Measurements from ENCODE around the gene CEBPE. TPM values are rescaled to one million over a fixed set of nuclear protein-coding genes. Genes with fewer than 3 reads are reported as not detected.

CEBPE gene
- total and polyA plus RNA-seq, 2 experiments from 2014 or later = not detected

DNA sequence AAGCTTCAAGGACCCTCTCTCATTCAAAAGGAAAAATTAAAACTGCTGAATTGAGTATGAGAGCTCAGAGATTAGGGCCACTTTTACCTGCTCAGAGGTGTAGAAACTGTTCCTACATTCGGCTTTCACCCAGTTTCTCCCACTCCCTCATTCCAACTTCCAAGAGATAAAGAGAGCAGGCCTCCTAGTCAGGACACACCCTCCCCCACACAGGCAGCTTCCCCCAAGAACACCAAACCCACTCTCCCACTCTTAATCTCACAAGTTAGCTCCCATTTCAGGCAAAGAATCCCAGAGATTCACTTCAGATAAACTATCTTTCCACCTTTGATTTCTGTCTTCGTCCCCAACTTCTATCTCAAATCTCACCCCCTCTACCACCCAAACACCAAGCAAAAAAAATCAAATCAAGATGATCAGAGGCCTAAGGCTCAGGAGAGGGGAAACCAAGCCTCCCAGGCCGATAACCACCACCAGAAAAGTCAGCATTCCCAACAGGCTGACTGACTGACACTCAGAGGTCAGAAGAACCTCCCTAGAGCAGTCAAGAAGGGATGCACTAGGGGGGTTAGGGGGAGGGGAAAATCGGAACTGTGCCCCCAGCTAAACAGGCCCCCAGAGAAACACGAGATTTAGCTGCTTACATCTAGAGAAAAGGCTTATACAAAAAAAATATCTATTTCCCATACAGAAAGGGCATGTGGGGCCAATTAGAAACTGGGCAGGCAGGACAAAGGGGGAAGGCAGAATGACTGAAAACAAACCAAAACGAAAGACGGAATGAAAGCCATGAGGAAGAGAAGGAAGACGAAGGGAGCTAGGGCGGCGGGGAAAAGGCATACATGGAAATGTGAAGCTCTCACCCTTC, 48.6 kb downstream of the CEBPE start:
- Histone ChIP-seq H3K27me3 (replicated peaks; ENCODE audit: insufficient read depth) (no peaks in the 10 kb centered on the region), H4K20me1 (ENCODE audit: insufficient read depth) (peaks cover 5% of the 10 kb centered on the region; the same call in 1 of the 2 replicates), H3K9ac (peak overlapping the region; percentile 95), H3K79me2 (ENCODE audit: insufficient read depth) (peaks cover 97% of the 10 kb centered on the region), H3K9me2 (ENCODE audit: insufficient read depth) (no peaks in the 10 kb centered on the region), H3F3A (ENCODE audit: insufficient read depth) (peaks cover 51% of the 10 kb centered on the region), H3K4me2 (ENCODE audit: unreplicated experiment) (peak overlapping the region; percentile 97), H3K4me1 (ENCODE audit: insufficient read depth) (peaks cover 21% of the 10 kb centered on the region), H3K4me3 (peak overlapping the region; percentile 97), H3K36me3 (ENCODE audit: low read depth) (peaks cover 33% of the 10 kb centered on the region), H3K27ac (peak overlapping the region; percentile 71), H3K9me3 (ENCODE audit: low read depth) (no peaks in the 10 kb centered on the region), H2AFZ (no peak overlapping the region)
- in situ Hi-C loops (cut with MboI) = no loop called here
- DNase-seq = peak; percentile 43
- WGBS, 2 experiments (ENCODE audit: low coverage in 1 of 2, low lambda C conversion rate in 2 of 2, missing lambda C conversion rate in 2 of 2) = 6 to 8% methylated on average over 10 of the region's 10 CpGs
- no peak for TF ChIP-seq EZH2 (IDR thresholded peaks at IDR 0.05; ENCODE audit: insufficient read depth, poor library complexity, severe bottlenecking)
- no peak for TF ChIP-seq EZH2phosphoT487 (IDR thresholded peaks at IDR 0.05; ENCODE audit: insufficient read depth, low read depth)

GRCh38 chr14:23069413-23069806, 49.6 kb downstream of the CEBPE start:
- Histone ChIP-seq H3K36me3 (ENCODE audit: low read depth) (peaks cover 36% of the 10 kb centered on the region), H3F3A (ENCODE audit: insufficient read depth) (peaks cover 59% of the 10 kb centered on the region), H4K20me1 (ENCODE audit: insufficient read depth) (peaks cover 5% of the 10 kb centered on the region; the same call in 1 of the 2 replicates), H3K4me3 (no peak overlapping the region), H3K9me3 (ENCODE audit: low read depth) (no peaks in the 10 kb centered on the region), H3K27ac (no peak overlapping the region), H2AFZ (no peak overlapping the region), H3K9ac (peak overlapping the region; percentile 24; the same call in 1 of the 2 replicates), H3K27me3 (replicated peaks; ENCODE audit: insufficient read depth) (no peaks in the 10 kb centered on the region), H3K79me2 (ENCODE audit: insufficient read depth) (peaks cover 97% of the 10 kb centered on the region), H3K4me2 (ENCODE audit: unreplicated experiment) (peak overlapping the region; percentile 26), H3K9me2 (ENCODE audit: insufficient read depth) (no peaks in the 10 kb centered on the region), H3K4me1 (ENCODE audit: insufficient read depth) (peaks cover 21% of the 10 kb centered on the region)
- in situ Hi-C loops (cut with MboI) = no loop called here
- no peak for DNase-seq
- TF ChIP-seq EZH2phosphoT487 (IDR thresholded peaks at IDR 0.05; ENCODE audit: insufficient read depth, low read depth) (no peak), EZH2 (IDR thresholded peaks at IDR 0.05; ENCODE audit: insufficient read depth, poor library complexity, severe bottlenecking) (no peak)
- WGBS, 2 experiments (ENCODE audit: low coverage in 1 of 2, low lambda C conversion rate in 2 of 2, missing lambda C conversion rate in 2 of 2) = 86 to 97% methylated on average over 4 of the region's 4 CpGs

DNA sequence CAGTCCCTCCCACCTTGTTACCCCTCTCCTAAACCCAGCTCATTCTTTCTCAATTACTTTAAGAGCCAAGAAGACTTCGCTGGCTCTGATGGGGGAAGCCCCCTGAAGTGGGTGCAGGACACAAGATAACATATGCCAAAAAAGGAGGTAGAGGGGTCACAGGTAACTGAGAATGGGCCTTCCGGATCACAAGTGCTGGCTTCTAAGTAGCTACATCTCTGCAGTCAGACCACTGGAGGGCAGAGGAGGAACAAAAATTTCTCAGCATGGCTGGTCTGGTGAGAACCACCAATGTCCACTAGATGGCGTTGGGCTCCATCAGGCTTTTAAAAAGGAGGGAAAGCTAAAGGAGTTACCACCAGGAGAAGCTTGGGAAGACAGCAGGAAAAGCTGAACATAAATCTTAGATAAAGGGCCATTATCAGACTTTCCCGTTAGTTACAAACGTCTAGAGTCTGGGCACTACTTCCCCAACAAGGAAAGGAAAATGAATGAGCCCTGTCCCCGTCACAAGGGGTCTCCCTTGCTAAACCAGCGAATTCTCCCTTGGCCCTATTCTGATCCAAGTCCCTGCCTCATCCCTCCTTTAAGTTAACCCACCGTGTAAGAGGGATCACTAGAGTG, 50.2 kb downstream of the CEBPE start:
- no peak overlapping the region for H2AFZ ChIP-seq
- H3K9ac ChIP-seq = 0 out of 2 replicates have a peak overlapping the region, but pooled peaks have one; percentile 29
- in situ Hi-C loops (cut with MboI) = no loop called here
- TF ChIP-seq EZH2phosphoT487 (IDR thresholded peaks at IDR 0.05; ENCODE audit: insufficient read depth, low read depth) = no peak
- no peak for TF ChIP-seq EZH2 (IDR thresholded peaks at IDR 0.05; ENCODE audit: insufficient read depth, poor library complexity, severe bottlenecking)
- H3K36me3 ChIP-seq (ENCODE audit: low read depth) = peaks cover 40% of the 10 kb centered on the region
- H3K9me2 ChIP-seq (ENCODE audit: insufficient read depth) = no peaks in the 10 kb centered on the region
- H3K9me3 ChIP-seq (ENCODE audit: low read depth) = no peaks in the 10 kb centered on the region
- peak overlapping the region; percentile 24; the same call in 1 of the 2 replicates for H3K4me3 ChIP-seq
- H3F3A ChIP-seq (ENCODE audit: insufficient read depth) = peaks cover 62% of the 10 kb centered on the region
- peaks cover 97% of the 10 kb centered on the region for H3K79me2 ChIP-seq (ENCODE audit: insufficient read depth)
- peaks cover 21% of the 10 kb centered on the region for H3K4me1 ChIP-seq (ENCODE audit: insufficient read depth)
- peak; percentile 92 for DNase-seq
- no peaks in the 10 kb centered on the region for H3K27me3 ChIP-seq (replicated peaks; ENCODE audit: insufficient read depth)
- H3K4me2 ChIP-seq (ENCODE audit: unreplicated experiment) = peak overlapping the region; percentile 47
- 22 to 24% methylated on average over 8 of the region's 8 CpGs for WGBS, 2 experiments (ENCODE audit: low coverage in 1 of 2, low lambda C conversion rate in 2 of 2, missing lambda C conversion rate in 2 of 2)
- H3K27ac ChIP-seq = no peak overlapping the region
- peaks cover 5% of the 10 kb centered on the region; the same call in 1 of the 2 replicates for H4K20me1 ChIP-seq (ENCODE audit: insufficient read depth)

Data from GM23248 (cell line).